ENCODE data around the gene TPX2. TPM values are rescaled to one million over a fixed set of nuclear protein-coding genes. Genes with fewer than 3 reads are reported as not detected.

TPX2 gene, protein sequence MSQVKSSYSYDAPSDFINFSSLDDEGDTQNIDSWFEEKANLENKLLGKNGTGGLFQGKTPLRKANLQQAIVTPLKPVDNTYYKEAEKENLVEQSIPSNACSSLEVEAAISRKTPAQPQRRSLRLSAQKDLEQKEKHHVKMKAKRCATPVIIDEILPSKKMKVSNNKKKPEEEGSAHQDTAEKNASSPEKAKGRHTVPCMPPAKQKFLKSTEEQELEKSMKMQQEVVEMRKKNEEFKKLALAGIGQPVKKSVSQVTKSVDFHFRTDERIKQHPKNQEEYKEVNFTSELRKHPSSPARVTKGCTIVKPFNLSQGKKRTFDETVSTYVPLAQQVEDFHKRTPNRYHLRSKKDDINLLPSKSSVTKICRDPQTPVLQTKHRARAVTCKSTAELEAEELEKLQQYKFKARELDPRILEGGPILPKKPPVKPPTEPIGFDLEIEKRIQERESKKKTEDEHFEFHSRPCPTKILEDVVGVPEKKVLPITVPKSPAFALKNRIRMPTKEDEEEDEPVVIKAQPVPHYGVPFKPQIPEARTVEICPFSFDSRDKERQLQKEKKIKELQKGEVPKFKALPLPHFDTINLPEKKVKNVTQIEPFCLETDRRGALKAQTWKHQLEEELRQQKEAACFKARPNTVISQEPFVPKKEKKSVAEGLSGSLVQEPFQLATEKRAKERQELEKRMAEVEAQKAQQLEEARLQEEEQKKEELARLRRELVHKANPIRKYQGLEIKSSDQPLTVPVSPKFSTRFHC
- polyA plus RNA-seq (2012; rRNA removed): 14.4 and 17.1 TPM in 2 replicates
- 19.1 and 20.2 TPM in 2 replicates for polyA plus RNA-seq (2012; cell fraction: cytosol; rRNA removed)
- 12.7 and 12.8 TPM in 2 replicates for polyA plus RNA-seq (2012; cell fraction: nucleus; rRNA removed)

- Histone ChIP-seq H3F3A (replicated peaks; ENCODE audit: insufficient read depth) (peaks cover 11% of the 10 kb centered on the region), H3K9me2 (no peaks in the 10 kb centered on the region), H3K4me1 (ENCODE audit: control insufficient read depth in 1 of 2, insufficient read depth in 2 of 2, low read depth in 1 of 2, low read length in 1 of 2) (peaks cover 3 to 8% of the 10 kb centered on the region in 2 experiments; a peak in 3 of 4 replicates), H3K9me3 (no peaks in the 10 kb centered on the region), H2AFZ (ENCODE audit: low read depth) (peak within 1 kb of the TSS; percentile 91), H4K20me1 (ENCODE audit: insufficient read depth) (no peaks in the 10 kb centered on the region), H3K27me3 (ENCODE audit: insufficient read depth) (no peaks in the 10 kb centered on the region), H3K79me2 (ENCODE audit: insufficient read depth) (peaks cover 60% of the 10 kb centered on the region), H3K9ac (peak within 1 kb of the TSS; percentile 91), H3K36me3 (replicated peaks in 1 of 2; ENCODE audit: control insufficient read depth in 1 of 2, insufficient read depth in 2 of 2, low read length in 1 of 2) (peaks cover 0 to 10% of the 10 kb centered on the region in 2 experiments), H3K27ac (ENCODE audit: low read depth in 2 of 2, low read length in 1 of 2) (peak within 1 kb of the TSS; percentile 86 to 92), H3K4me3 (ENCODE audit: low read depth in 2 of 2, low read length in 1 of 2) (peak within 1 kb of the TSS; percentile 68 to 92), H3K4me2 (peak within 1 kb of the TSS; percentile 87)
- DNase-seq: peak; percentile 96
- ChIA-PET CTCF (interaction anchor here (0.9 to 4.1 kb wide), 10 partner anchors 10 to 182 kb away, joined by 3 to 35 read pairs (median 4); partner anchors contain the start of gene BCL2L1), POLR2A (interaction anchor here (0.8 to 1.8 kb wide), 5 partner anchors 16 to 176 kb away, joined by 3 to 11 read pairs (median 4); partner anchors contain the start of genes BCL2L1 and ID1)
- WGBS (ENCODE audit: low lambda C conversion rate): under 1% methylated on average over 43 of the region's 54 CpGs
- TF ChIP-seq CTCF (IDR thresholded peaks at IDR 0.05): peak; percentile 24; the same call in 1 of the 2 replicates
- no peak for TF ChIP-seq RCOR1 (IDR thresholded peaks at IDR 0.05; ENCODE audit: low read length)
- TF ChIP-seq FOXM1 (IDR thresholded peaks at IDR 0.05; ENCODE audit: low read depth): peak; percentile 99
- peak; percentile 68 for TF ChIP-seq YY1 (IDR thresholded peaks at IDR 0.05; ENCODE audit: low read depth)
- no peak for TF ChIP-seq GATA2 (CRISPR knock-in tag; IDR thresholded peaks at IDR 0.05)
- TF ChIP-seq NFIC (IDR thresholded peaks at IDR 0.05; ENCODE audit: borderline replicate concordance): 0 out of 2 replicates have a peak, but pooled peaks have one; percentile 7
- TF ChIP-seq TCF12 (IDR thresholded peaks at IDR 0.05): no peak
- TF ChIP-seq PBX3 (IDR thresholded peaks at IDR 0.05): no peak
- TF ChIP-seq RXRA (IDR thresholded peaks at IDR 0.05; ENCODE audit: borderline replicate concordance, low read depth): no peak
- no peak for TF ChIP-seq EZH2phosphoT487 (IDR thresholded peaks at IDR 0.05; ENCODE audit: borderline replicate concordance, low read depth)
- peak; percentile 67 for TF ChIP-seq TAF1 (IDR thresholded peaks at IDR 0.05; ENCODE audit: borderline replicate concordance, low read depth, low read length)
- no peak for TF ChIP-seq FOSL2 (IDR thresholded peaks at IDR 0.05; ENCODE audit: borderline replicate concordance, low read depth)
- TF ChIP-seq NRF1 (IDR thresholded peaks at IDR 0.05; ENCODE audit: low read depth, low read length): peak; percentile 89
- TF ChIP-seq MAX (IDR thresholded peaks at IDR 0.05; ENCODE audit: low read depth): no peak; the same call in 1 of the 2 replicates
- no peak for TF ChIP-seq SMC3 (IDR thresholded peaks at IDR 0.05; ENCODE audit: low read depth, low read length)
- TF ChIP-seq EP300 (IDR thresholded peaks at IDR 0.05; ENCODE audit: borderline replicate concordance in 1 of 2, low read depth in 1 of 2, low read length in 1 of 2): no peak
- TF ChIP-seq TEAD4 (IDR thresholded peaks at IDR 0.05; ENCODE audit: borderline replicate concordance, insufficient read depth): no peak
- peak; percentile 85 for TF ChIP-seq GABPA (IDR thresholded peaks at IDR 0.05; ENCODE audit: low read depth)
- TF ChIP-seq IRF3 (IDR thresholded peaks at IDR 0.05; ENCODE audit: low read depth, low read length): peak; percentile 50; the same call in 1 of the 2 replicates
- TF ChIP-seq MXI1 (IDR thresholded peaks at IDR 0.05; ENCODE audit: low read depth, low read length): peak; percentile 89
- no peak for TF ChIP-seq JUND (IDR thresholded peaks at IDR 0.05)
- no peak for TF ChIP-seq USF2 (IDR thresholded peaks at IDR 0.05; ENCODE audit: borderline replicate concordance, low read depth, low read length)
- TF ChIP-seq, protein P1, sequence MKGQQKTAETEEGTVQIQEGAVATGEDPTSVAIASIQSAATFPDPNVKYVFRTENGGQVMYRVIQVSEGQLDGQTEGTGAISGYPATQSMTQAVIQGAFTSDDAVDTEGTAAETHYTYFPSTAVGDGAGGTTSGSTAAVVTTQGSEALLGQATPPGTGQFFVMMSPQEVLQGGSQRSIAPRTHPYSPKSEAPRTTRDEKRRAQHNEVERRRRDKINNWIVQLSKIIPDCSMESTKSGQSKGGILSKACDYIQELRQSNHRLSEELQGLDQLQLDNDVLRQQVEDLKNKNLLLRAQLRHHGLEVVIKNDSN (IDR thresholded peaks at IDR 0.05; ENCODE audit: borderline replicate concordance, low read depth): no peak
- TF ChIP-seq ELF1 (IDR thresholded peaks at IDR 0.05): peak; percentile 73
Measured at GRCh38 chr20:31738729-31739549, at the start of gene TPX2. Gene TPX2, plus strand, starts transcription at chr20:31739290. Its CDS starts 18,187 bp downstream, at chr20:31757477.
